A549 treated with CORT108297 at 1 μM for 4 hours (cell line): ENCODE results near the gene SIX3. TPM values are rescaled to one million over a fixed set of nuclear protein-coding genes. Genes with fewer than 3 reads are reported as not detected.

ENCODE experiments used
- total RNA-seq: library from RNA; stranded (reverse); fragments of 200-300 nt; extraction: Qiagen RNA extraction; gene quantifications from 5 replicates; pipeline ENCODE4 v1.2.3, GENCODE V29; 2022

The SIX3 gene
- 0.36 to 0.58 TPM (median 0.52 TPM) in 5 replicates for total RNA-seq

GRCh38 chr2:44941551-44942234, at the start of gene SIX3:
TSS of gene SIX3 (plus strand) at chr2:44941702. CDS start at chr2:44942105, 403 bp downstream.

Other genes starting within 250 kb of the SIX3 start
- gene SIX2, start 67.8 kb downstream of the SIX3 start, total RNA-seq: 0.10 to 0.36 TPM (median 0.27 TPM) in 5 replicates